Tibial nerve (tissue), 4 donors: ENCODE measurements around the gene IGLON5.

Experiments used
- CTCF ChIP-seq, 5 experiments: fragments of 200-600 bp in 3 of 5; fragments of 450-650 bp in 2 of 5; sonication (generic) in 3 of 5; IDR thresholded peaks; one replicate each; pipeline ENCODE4 v1.5.1; 2016 to 2019; ENCODE audit warnings: antibody characterized with exemption in 5 of 5, mild to moderate bottlenecking in 3 of 5, moderate library complexity in 2 of 5
- EP300 ChIP-seq, 2 donors: sonication (generic); formaldehyde crosslinking; IDR thresholded peaks; one replicate each; pipeline ENCODE4 v1.6.1; 2017; ENCODE audit warnings: antibody characterized with exemption in 2 of 2, mild to moderate bottlenecking in 1 of 2
- POLR2A ChIP-seq, 2 donors: fragments of 450-650 bp; IDR thresholded peaks; one replicate each; pipeline ENCODE4 v1.6.1; 2017; ENCODE audit warnings: antibody characterized with exemption in 2 of 2, mild to moderate bottlenecking in 2 of 2, moderate library complexity in 2 of 2

- TF ChIP-seq CTCF (IDR thresholded peaks at IDR 0.05) (no peak), POLR2A (IDR thresholded peaks at IDR 0.05) (no peak), EP300 (IDR thresholded peaks at IDR 0.05) (no peak)
Observed at GRCh38 chr19:51331716-51332115, 20.3 kb downstream of the IGLON5 start.
